ENCODE results near the gene CNOT2. TPM values are rescaled to one million over a fixed set of nuclear protein-coding genes. Genes with fewer than 3 reads are reported as not detected.
"Not testable (repeated sequence)": the region's sequence is repeated elsewhere in the genome, so short reads cannot be mapped to it uniquely, and the experiment has no call there.

The CNOT2 gene
- total and polyA plus RNA-seq, 4 donors, result 17.5 to 93.4 (median 49.0) TPM

DNA sequence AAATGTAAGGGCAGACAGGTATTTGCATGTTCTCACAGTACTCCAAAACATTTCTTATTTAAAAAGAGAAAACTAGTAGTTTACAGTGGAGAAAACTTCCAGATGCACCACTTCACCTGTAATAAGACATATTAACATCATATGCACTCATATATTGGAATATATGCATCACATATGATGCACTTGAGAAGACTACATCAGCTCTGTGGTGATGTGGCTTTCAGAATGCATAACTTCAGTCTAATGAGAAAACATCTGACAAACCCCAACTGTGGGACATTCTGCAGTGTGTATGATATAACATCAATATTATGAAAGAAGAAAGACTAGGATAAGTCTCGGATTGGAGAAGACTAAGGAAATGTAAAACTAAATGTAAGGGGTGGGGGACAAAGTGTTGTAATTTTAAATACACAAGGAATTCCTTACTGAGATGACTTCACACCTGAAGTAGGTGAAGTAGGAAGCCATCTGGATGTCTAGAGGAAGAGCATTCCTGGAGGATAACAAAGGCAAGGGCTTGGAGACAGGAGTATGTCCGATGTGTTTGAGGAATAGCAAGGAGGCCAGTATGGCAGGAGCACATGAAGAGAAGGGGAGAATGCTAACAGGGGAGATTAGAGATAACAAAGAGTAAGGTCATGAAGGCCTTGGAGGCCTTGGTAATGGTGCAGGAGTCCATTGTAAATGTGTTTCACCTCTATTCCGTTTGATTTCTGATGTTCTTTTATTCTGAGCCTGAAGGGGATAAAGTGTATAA is 49.0 kb downstream of the CNOT2 start:
- Histone ChIP-seq H3K27ac (ENCODE audit: low read depth in 1 of 2, low read length in 2 of 2) (no peak overlapping the region), H3K9me3 (ENCODE audit: control insufficient read depth in 4 of 4, low read length in 3 of 4) (no peaks in the 10 kb centered on the region), H3K4me3 (ENCODE audit: low read depth in 1 of 3, low read length in 3 of 3) (no peak overlapping the region), H3K36me3 (ENCODE audit: control insufficient read depth in 4 of 4, insufficient read depth in 3 of 4, low read depth in 1 of 4, low read length in 3 of 4) (peaks cover 0 to 6% (median 0%) of the 10 kb centered on the region in 4 donors), H3K27me3 (ENCODE audit: control insufficient read depth in 4 of 4, insufficient read depth in 4 of 4, low read length in 3 of 4) (no peaks in the 10 kb centered on the region), H3K4me1 (ENCODE audit: control insufficient read depth in 4 of 4, insufficient read depth in 4 of 4, low read length in 3 of 4) (peaks cover 0 to 2% (median 0%) of the 10 kb centered on the region in 4 donors), H3K9ac (ENCODE audit: low read depth in 1 of 2, low read length in 2 of 2) (no peak overlapping the region)
- TF ChIP-seq FOXA1 (IDR thresholded peaks at IDR 0.05), result no peak
- TF ChIP-seq EGR1 (IDR thresholded peaks at IDR 0.05; ENCODE audit: low read depth in 2 of 2), result no peak
- no peak for TF ChIP-seq YY1 (IDR thresholded peaks at IDR 0.05)
- no peak for TF ChIP-seq RXRA (IDR thresholded peaks at IDR 0.05)
- TF ChIP-seq GABPA (IDR thresholded peaks at IDR 0.05 in 1 of 2, conservative IDR thresholded peaks at IDR 0.05 in 1 of 2), result no peak
- TF ChIP-seq FOXA2 (IDR thresholded peaks at IDR 0.05), result no peak
- TF ChIP-seq, protein P1, sequence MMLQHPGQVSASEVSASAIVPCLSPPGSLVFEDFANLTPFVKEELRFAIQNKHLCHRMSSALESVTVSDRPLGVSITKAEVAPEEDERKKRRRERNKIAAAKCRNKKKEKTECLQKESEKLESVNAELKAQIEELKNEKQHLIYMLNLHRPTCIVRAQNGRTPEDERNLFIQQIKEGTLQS (IDR thresholded peaks at IDR 0.05), result no peak
- TF ChIP-seq, protein P2, sequence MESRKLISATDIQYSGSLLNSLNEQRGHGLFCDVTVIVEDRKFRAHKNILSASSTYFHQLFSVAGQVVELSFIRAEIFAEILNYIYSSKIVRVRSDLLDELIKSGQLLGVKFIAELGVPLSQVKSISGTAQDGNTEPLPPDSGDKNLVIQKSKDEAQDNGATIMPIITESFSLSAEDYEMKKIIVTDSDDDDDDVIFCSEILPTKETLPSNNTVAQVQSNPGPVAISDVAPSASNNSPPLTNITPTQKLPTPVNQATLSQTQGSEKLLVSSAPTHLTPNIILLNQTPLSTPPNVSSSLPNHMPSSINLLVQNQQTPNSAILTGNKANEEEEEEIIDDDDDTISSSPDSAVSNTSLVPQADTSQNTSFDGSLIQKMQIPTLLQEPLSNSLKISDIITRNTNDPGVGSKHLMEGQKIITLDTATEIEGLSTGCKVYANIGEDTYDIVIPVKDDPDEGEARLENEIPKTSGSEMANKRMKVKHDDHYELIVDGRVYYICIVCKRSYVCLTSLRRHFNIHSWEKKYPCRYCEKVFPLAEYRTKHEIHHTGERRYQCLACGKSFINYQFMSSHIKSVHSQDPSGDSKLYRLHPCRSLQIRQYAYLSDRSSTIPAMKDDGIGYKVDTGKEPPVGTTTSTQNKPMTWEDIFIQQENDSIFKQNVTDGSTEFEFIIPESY (IDR thresholded peaks at IDR 0.05), result no peak
- TF ChIP-seq HNF4A (conservative IDR thresholded peaks at IDR 0.05), result no peak
- TF ChIP-seq NR2F2 (IDR thresholded peaks at IDR 0.05), result no peak
- TF ChIP-seq HNF4G (IDR thresholded peaks at IDR 0.05), result no peak
- TF ChIP-seq, protein P3, sequence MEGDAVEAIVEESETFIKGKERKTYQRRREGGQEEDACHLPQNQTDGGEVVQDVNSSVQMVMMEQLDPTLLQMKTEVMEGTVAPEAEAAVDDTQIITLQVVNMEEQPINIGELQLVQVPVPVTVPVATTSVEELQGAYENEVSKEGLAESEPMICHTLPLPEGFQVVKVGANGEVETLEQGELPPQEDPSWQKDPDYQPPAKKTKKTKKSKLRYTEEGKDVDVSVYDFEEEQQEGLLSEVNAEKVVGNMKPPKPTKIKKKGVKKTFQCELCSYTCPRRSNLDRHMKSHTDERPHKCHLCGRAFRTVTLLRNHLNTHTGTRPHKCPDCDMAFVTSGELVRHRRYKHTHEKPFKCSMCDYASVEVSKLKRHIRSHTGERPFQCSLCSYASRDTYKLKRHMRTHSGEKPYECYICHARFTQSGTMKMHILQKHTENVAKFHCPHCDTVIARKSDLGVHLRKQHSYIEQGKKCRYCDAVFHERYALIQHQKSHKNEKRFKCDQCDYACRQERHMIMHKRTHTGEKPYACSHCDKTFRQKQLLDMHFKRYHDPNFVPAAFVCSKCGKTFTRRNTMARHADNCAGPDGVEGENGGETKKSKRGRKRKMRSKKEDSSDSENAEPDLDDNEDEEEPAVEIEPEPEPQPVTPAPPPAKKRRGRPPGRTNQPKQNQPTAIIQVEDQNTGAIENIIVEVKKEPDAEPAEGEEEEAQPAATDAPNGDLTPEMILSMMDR (IDR thresholded peaks at IDR 0.05; ENCODE audit: low read depth, low read length, missing input control), result no peak
- no peak for TF ChIP-seq JUND (IDR thresholded peaks at IDR 0.05)
- TF ChIP-seq RAD21 (IDR thresholded peaks at IDR 0.05), result no peak
- TF ChIP-seq, protein P4, sequence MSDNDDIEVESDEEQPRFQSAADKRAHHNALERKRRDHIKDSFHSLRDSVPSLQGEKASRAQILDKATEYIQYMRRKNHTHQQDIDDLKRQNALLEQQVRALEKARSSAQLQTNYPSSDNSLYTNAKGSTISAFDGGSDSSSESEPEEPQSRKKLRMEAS (IDR thresholded peaks at IDR 0.05), result no peak
- TF ChIP-seq SP1 (IDR thresholded peaks at IDR 0.05), result no peak
- TF ChIP-seq, protein P5, sequence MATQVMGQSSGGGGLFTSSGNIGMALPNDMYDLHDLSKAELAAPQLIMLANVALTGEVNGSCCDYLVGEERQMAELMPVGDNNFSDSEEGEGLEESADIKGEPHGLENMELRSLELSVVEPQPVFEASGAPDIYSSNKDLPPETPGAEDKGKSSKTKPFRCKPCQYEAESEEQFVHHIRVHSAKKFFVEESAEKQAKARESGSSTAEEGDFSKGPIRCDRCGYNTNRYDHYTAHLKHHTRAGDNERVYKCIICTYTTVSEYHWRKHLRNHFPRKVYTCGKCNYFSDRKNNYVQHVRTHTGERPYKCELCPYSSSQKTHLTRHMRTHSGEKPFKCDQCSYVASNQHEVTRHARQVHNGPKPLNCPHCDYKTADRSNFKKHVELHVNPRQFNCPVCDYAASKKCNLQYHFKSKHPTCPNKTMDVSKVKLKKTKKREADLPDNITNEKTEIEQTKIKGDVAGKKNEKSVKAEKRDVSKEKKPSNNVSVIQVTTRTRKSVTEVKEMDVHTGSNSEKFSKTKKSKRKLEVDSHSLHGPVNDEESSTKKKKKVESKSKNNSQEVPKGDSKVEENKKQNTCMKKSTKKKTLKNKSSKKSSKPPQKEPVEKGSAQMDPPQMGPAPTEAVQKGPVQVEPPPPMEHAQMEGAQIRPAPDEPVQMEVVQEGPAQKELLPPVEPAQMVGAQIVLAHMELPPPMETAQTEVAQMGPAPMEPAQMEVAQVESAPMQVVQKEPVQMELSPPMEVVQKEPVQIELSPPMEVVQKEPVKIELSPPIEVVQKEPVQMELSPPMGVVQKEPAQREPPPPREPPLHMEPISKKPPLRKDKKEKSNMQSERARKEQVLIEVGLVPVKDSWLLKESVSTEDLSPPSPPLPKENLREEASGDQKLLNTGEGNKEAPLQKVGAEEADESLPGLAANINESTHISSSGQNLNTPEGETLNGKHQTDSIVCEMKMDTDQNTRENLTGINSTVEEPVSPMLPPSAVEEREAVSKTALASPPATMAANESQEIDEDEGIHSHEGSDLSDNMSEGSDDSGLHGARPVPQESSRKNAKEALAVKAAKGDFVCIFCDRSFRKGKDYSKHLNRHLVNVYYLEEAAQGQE (IDR thresholded peaks at IDR 0.05), result no peak
- TF ChIP-seq TAF1 (conservative IDR thresholded peaks at IDR 0.05), result no peak
- no peak for DNase-seq (ENCODE audit: low spot score)
- 89% methylated on average over 3 of the region's 3 CpGs for WGBS

DNA sequence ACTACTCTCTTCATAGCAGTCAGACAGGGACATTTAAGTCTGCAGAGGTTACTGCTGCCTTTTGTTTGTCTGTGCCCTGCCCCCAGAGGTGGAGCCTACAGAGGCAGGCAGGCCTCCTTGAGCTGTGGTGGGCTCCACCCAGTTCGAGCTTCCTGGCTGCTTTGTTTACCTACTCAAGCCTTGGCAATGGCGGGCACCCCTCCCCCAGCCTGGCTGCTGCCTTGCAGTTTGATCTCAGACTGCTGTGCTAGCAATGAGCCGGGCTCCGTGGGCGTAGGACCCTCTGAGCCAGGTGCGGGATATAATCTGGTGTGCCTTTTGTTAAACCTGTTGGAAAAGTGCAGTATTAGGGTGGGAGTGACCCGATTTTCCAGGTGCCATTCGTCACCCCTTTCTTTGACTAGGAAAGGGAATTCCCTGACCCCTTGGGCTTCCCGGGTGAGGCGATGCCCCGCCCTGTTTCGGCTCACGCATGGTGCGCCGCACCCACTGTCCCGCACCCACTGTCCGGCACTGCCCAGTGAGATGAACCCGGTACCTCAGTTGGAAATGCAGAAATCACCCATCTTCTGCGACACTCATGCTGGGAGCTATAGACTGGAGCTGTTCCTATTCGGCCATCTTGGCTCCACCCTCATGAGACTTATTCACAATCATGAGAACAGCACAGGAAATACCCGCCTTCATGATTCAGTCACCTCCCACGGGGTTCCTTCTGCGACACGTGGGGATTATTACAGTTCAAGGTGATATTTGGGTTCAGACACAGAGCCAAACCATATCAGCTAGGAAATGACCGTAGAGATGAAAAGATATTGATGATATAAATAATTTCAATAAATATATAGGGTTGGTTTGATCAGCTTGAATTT is 61.7 kb downstream of the CNOT2 start:
- not testable (repeated sequence) for DNase-seq (ENCODE audit: low spot score)
- 93% methylated on average over 25 of the region's 25 CpGs for WGBS

More for the DNA sequence above, 61.7 kb downstream of the CNOT2 start:
- not testable (repeated sequence) for H3K27ac ChIP-seq (ENCODE audit: low read depth in 1 of 2, low read length in 2 of 2); H3K9me3 ChIP-seq (ENCODE audit: control insufficient read depth in 4 of 4, low read length in 3 of 4); H3K4me3 ChIP-seq (ENCODE audit: low read depth in 1 of 3, low read length in 3 of 3); H3K36me3 ChIP-seq (ENCODE audit: control insufficient read depth in 4 of 4, insufficient read depth in 3 of 4, low read depth in 1 of 4, low read length in 3 of 4); H3K4me1 ChIP-seq (ENCODE audit: control insufficient read depth in 4 of 4, insufficient read depth in 4 of 4, low read length in 3 of 4); H3K27me3 ChIP-seq (ENCODE audit: control insufficient read depth in 4 of 4, insufficient read depth in 4 of 4, low read length in 3 of 4); H3K9ac ChIP-seq (ENCODE audit: low read depth in 1 of 2, low read length in 2 of 2)

Measured in liver (tissue), 9 donors.